ENCODE measurements around the gene HBP1. TPM values are rescaled to one million over a fixed set of nuclear protein-coding genes. Genes with fewer than 3 reads are reported as not detected.

Gene HBP1
- total RNA-seq, 1 experiment from 2014 or later, result 30.2 TPM

DNA sequence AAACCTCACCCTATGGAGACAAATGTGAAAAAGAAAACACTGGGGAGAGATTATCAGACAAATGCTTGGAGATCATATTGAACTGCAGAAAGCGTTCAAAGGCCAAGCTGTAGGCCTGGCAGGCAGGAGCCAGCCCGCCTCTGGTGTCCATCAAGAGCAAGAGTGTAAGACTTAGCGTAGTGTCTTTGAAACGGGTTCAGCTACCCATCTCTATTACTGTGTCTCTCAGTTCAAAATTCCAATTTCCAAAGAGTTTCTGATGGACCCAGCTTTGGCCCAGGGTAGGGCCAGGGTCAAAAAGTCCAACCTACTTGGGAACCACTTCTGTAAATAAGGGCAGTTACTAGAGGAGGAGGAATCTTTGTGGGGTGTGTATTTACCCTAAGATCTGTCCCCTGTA is 45.4 kb upstream of the HBP1 start:
- CTCF ChIA-PET, result no interaction called here

GRCh38 chr7:107125475-107125874 is 43.3 kb upstream of the HBP1 start:
- Mint-ChIP-seq H3K9me3 (ENCODE audit: unreplicated experiment) (no peaks in the 10 kb centered on the region), H3K4me3 (ENCODE audit: unreplicated experiment) (no peak overlapping the region), H3K4me1 (ENCODE audit: insufficient read depth, unreplicated experiment) (no peaks in the 10 kb centered on the region), H3K27ac (ENCODE audit: low read depth, unreplicated experiment) (no peak overlapping the region), H3K36me3 (ENCODE audit: insufficient read depth, unreplicated experiment) (no peaks in the 10 kb centered on the region), H3K27me3 (ENCODE audit: insufficient read depth, unreplicated experiment) (peaks cover 30% of the 10 kb centered on the region)
- TF ChIP-seq CTCF (IDR thresholded peaks at IDR 0.05; ENCODE audit: unreplicated experiment), result no peak
- intact Hi-C loops (cut with micrococcal nuclease), result no loop called here
- no TSS peak for BruUV-seq (replicated peaks)
- no peak for DNase-seq (ENCODE audit: unreplicated experiment)
- POLR2A ChIA-PET, result no interaction called here
- CTCF ChIA-PET, result no interaction called here

More for the DNA sequence above, 45.4 kb upstream of the HBP1 start:
- no peak overlapping the region for H3K27ac Mint-ChIP-seq (ENCODE audit: low read depth, unreplicated experiment)
- H3K36me3 Mint-ChIP-seq (ENCODE audit: insufficient read depth, unreplicated experiment), result no peaks in the 10 kb centered on the region
- intact Hi-C loops (cut with micrococcal nuclease), result no loop called here
- DNase-seq (ENCODE audit: unreplicated experiment), result no peak
- POLR2A ChIA-PET, result no interaction called here
- no peaks in the 10 kb centered on the region for H3K4me1 Mint-ChIP-seq (ENCODE audit: insufficient read depth, unreplicated experiment)
- H3K4me3 Mint-ChIP-seq (ENCODE audit: unreplicated experiment), result no peak overlapping the region
- H3K27me3 Mint-ChIP-seq (ENCODE audit: insufficient read depth, unreplicated experiment), result peaks cover 37% of the 10 kb centered on the region
- no peaks in the 10 kb centered on the region for H3K9me3 Mint-ChIP-seq (ENCODE audit: unreplicated experiment)
- no TSS peak for BruUV-seq (replicated peaks)
- TF ChIP-seq CTCF (IDR thresholded peaks at IDR 0.05; ENCODE audit: unreplicated experiment), result no peak

GRCh38 chr7:107128217-107128616 is 40.6 kb upstream of the HBP1 start:
- CTCF ChIA-PET, result no interaction called here
- BruUV-seq (replicated peaks), result no TSS peak
- H3K27me3 Mint-ChIP-seq (ENCODE audit: insufficient read depth, unreplicated experiment), result peaks cover 58% of the 10 kb centered on the region

DNA sequence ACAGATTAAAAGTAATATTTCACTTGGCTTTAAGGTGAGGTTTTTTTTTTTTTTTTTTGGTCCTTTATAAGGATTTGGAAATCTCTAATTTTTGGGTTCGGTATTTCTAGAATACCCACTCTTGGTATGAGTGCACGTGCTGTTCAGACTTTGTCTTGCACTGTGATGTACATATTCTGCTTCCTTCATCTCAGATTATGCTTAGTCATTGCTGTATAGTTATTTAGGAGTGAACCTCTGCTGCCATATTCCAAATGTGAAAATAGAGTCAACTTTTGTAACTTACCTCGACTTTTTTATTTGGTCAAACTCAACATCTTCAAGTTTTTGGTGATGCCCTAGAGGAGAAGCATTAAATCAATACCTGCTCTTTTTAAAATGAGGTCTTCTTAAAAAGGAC is 40.1 kb upstream of the HBP1 start:
- POLR2A ChIA-PET, result no interaction called here
- H3K4me1 Mint-ChIP-seq (ENCODE audit: insufficient read depth, unreplicated experiment), result no peaks in the 10 kb centered on the region
- no TSS peak for BruUV-seq (replicated peaks)

More at GRCh38 chr7:107128217-107128616, 40.6 kb upstream of the HBP1 start:
- no peak overlapping the region for H3K4me3 Mint-ChIP-seq (ENCODE audit: unreplicated experiment)
- intact Hi-C loops (cut with micrococcal nuclease), result no loop called here
- POLR2A ChIA-PET, result no interaction called here
- no peaks in the 10 kb centered on the region for H3K4me1 Mint-ChIP-seq (ENCODE audit: insufficient read depth, unreplicated experiment)
- no peak overlapping the region for H3K27ac Mint-ChIP-seq (ENCODE audit: low read depth, unreplicated experiment)
- TF ChIP-seq CTCF (IDR thresholded peaks at IDR 0.05; ENCODE audit: unreplicated experiment), result no peak
- no peaks in the 10 kb centered on the region for H3K9me3 Mint-ChIP-seq (ENCODE audit: unreplicated experiment)
- DNase-seq (ENCODE audit: unreplicated experiment), result no peak
- H3K36me3 Mint-ChIP-seq (ENCODE audit: insufficient read depth, unreplicated experiment), result no peaks in the 10 kb centered on the region

More for the DNA sequence above, 40.1 kb upstream of the HBP1 start:
- Mint-ChIP-seq H3K36me3 (ENCODE audit: insufficient read depth, unreplicated experiment) (no peaks in the 10 kb centered on the region), H3K4me3 (ENCODE audit: unreplicated experiment) (no peak overlapping the region), H3K27ac (ENCODE audit: low read depth, unreplicated experiment) (no peak overlapping the region), H3K27me3 (ENCODE audit: insufficient read depth, unreplicated experiment) (peaks cover 61% of the 10 kb centered on the region), H3K9me3 (ENCODE audit: unreplicated experiment) (no peaks in the 10 kb centered on the region)
- no peak for TF ChIP-seq CTCF (IDR thresholded peaks at IDR 0.05; ENCODE audit: unreplicated experiment)
- CTCF ChIA-PET, result no interaction called here
- DNase-seq (ENCODE audit: unreplicated experiment), result no peak
- intact Hi-C loops (cut with micrococcal nuclease), result no loop called here

All from MCF 10A (cell line).